GM21360 (cell line): Measurements from ENCODE around the gene LGR4.

ENCODE experiments used
- ATAC-seq: cut with Tn5 transposase; IDR thresholded peaks from one replicate; pipeline ENCODE4 v1.9.1; 2021; ENCODE audit warnings: mild to moderate bottlenecking, moderate library complexity; ENCODE audit not compliant: unreplicated experiment

The LGR4 gene

GRCh38 chr11:27429761-27430393 lies 42.7 kb downstream of the LGR4 start:
- ATAC-seq: no peak

- ATAC-seq: no peak
These were observed 45.2 kb downstream of the LGR4 start for GRCh38 chr11:27427183-27427980.

GRCh38 chr11:27425814-27426213 lies 46.8 kb downstream of the LGR4 start:
- ATAC-seq: no peak

GRCh38 chr11:27423125-27423524 lies 49.5 kb downstream of the LGR4 start:
- no peak for ATAC-seq

GRCh38 chr11:27421819-27422494 lies 50.6 kb downstream of the LGR4 start:
- ATAC-seq: no peak

- no peak for ATAC-seq
These were observed 51.6 kb downstream of the LGR4 start for GRCh38 chr11:27420722-27421572.

- no peak for ATAC-seq
These were observed 52.4 kb downstream of the LGR4 start for GRCh38 chr11:27420217-27420616.

GRCh38 chr11:27418356-27418755 lies 54.2 kb downstream of the LGR4 start:
- no peak for ATAC-seq

- ATAC-seq: no peak
These were observed 55.9 kb downstream of the LGR4 start for GRCh38 chr11:27416568-27417176.

GRCh38 chr11:27414644-27415043 lies 57.9 kb downstream of the LGR4 start:
- no peak for ATAC-seq

GRCh38 chr11:27413218-27413617 lies 59.4 kb downstream of the LGR4 start:
- no peak for ATAC-seq

GRCh38 chr11:27412192-27412691 lies 60.3 kb downstream of the LGR4 start:
- no peak for ATAC-seq

- no peak for ATAC-seq
These were observed 61.3 kb downstream of the LGR4 start for GRCh38 chr11:27411328-27411727.

GRCh38 chr11:27410272-27410671 lies 62.3 kb downstream of the LGR4 start:
- no peak for ATAC-seq

- no peak for ATAC-seq
These were observed 62.8 kb downstream of the LGR4 start for GRCh38 chr11:27409742-27410141.

GRCh38 chr11:27409049-27409448 lies 63.5 kb downstream of the LGR4 start:
- no peak for ATAC-seq

- no peak for ATAC-seq
These were observed 64.3 kb downstream of the LGR4 start for GRCh38 chr11:27408246-27408800.

GRCh38 chr11:27406498-27407354 lies 65.9 kb downstream of the LGR4 start:
- ATAC-seq: no peak

GRCh38 chr11:27405134-27405533 lies 67.5 kb downstream of the LGR4 start:
- no peak for ATAC-seq
